WI38 (cell line): ENCODE data around the gene NKRF.

Experiments used
- H3K4me3 ChIP-seq: 2 replicates; pipeline ENCODE4 v1.5.1; 2011; ENCODE audit warnings: low read depth, mild to moderate bottlenecking, control low read depth, low read length
- TF ChIP-seq, protein P1 (sequence below): IDR thresholded peaks from 2 replicates; pipeline ENCODE4 v1.5.1; 2012; ENCODE audit warnings: low read depth, mild to moderate bottlenecking, control low read depth, low read length

NKRF gene

DNA sequence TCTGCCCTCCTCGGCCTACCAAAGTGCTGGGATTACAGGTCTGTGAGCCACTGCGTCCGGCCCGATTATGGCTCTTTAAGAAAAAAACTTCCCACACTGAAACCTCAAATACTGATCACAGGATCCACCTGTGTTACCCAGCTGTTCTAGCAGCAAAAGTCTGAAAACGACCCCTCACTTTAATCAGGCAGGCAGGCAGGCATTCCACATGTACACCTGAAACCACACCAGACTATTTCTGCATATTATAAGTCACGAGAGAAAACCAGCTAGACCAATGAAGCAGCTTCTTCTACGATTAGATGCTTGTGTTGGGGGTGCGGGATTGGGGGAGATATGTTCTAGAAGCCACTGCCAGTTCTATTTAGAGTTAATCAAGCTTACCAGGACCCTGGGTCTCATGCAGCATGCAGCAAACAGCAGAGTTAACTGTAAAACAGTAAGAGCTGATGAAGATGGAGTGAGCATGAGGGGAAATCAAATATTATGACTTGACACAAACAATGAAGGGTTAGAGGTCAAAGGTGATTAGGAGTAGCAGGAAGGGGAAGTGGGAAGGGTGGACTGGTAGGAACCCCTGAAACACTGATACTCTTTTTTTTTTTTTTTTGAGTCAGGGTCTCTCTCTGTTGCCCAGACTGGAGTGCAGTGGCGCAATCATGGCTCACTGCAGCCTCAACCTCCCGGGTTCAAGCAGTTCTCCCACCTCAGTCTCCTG lies 18.9 kb upstream of the NKRF start:
- TF ChIP-seq, protein P1, sequence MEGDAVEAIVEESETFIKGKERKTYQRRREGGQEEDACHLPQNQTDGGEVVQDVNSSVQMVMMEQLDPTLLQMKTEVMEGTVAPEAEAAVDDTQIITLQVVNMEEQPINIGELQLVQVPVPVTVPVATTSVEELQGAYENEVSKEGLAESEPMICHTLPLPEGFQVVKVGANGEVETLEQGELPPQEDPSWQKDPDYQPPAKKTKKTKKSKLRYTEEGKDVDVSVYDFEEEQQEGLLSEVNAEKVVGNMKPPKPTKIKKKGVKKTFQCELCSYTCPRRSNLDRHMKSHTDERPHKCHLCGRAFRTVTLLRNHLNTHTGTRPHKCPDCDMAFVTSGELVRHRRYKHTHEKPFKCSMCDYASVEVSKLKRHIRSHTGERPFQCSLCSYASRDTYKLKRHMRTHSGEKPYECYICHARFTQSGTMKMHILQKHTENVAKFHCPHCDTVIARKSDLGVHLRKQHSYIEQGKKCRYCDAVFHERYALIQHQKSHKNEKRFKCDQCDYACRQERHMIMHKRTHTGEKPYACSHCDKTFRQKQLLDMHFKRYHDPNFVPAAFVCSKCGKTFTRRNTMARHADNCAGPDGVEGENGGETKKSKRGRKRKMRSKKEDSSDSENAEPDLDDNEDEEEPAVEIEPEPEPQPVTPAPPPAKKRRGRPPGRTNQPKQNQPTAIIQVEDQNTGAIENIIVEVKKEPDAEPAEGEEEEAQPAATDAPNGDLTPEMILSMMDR, result no peak
- H3K4me3 ChIP-seq, result no peak overlapping the region

DNA sequence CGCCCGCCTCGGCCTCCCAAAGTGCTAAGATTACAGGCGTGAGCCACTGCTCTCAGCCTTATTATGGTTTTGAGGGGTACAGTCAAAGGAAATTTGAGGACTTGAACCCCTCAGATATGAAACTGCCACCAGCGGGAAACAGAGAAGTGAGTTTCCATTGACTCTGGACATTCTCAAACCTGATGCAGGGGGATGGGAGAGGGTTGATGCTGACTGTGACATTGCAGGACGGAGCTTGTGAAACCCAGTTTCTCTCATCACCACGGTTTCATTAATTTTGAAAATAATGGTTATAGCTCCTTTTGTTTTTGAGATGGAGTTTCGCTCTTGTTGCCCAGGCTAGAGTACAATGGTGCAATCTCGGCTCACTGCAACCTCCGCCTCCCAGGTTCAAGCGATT lies 18.2 kb upstream of the NKRF start:
- H3K4me3 ChIP-seq, result no peak overlapping the region
- TF ChIP-seq, protein P1, result no peak

DNA sequence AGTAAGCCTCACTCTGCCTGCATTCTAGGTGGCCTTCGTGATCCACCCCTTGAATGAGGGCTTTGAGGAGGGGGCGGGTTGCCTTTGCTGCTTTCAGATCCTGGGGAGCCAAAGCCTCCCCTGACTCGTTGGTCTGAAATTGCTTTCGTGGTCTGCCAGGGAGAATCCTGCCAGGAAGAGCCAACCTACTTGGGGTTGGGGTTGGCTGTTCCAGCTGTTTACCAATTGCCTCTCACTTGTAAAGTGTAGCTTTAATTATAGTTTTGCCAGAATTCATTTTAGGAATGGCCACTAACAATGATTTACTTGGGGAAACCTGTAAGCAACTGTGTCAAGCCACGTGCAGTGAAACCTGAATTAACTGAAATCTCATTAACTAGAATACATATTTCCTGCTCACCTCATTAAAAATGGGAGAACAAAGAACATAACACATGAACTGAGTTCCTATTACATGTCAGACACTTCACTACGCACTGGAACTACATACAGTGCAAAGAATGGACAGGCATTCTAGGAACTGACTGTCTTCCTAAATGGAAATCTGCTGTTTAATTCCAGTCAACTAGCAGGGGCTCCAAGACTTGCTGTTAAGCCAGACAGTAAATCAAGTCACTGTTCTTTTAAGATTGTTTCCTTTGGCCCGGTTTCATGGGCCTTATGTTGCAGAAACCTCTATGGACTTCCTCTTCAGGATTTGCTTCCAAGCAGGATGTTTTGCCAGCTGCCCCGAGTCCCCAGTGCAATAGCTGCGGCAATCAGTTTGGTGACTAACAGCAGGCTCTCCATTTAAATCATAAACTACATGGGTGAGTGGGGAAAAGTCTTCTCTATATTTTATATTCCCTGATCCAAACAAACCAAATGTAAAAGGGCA lies 16.4 kb upstream of the NKRF start:
- TF ChIP-seq, protein P1, result no peak
- no peak overlapping the region for H3K4me3 ChIP-seq

DNA sequence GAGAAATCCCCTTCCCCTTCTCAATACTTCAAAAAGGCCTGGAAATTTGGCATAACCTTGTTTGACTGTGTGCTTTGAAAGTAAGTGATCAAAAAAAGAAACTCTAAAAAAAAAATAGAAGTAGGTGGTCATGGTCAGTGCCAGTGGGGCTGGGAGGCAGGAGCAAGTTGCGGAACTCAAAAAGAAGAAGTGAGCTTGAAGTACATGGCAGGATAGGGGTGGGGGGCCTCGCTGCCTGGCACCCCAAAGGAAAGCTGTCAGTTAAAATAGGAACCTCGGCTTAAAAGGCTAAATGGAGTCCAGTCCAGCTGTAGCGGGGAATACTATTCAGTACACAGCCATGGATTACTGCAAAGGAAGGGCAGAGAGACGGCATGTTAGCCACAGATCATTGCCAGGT lies 12.2 kb upstream of the NKRF start:
- no peak overlapping the region for H3K4me3 ChIP-seq
- TF ChIP-seq, protein P1, result no peak

DNA sequence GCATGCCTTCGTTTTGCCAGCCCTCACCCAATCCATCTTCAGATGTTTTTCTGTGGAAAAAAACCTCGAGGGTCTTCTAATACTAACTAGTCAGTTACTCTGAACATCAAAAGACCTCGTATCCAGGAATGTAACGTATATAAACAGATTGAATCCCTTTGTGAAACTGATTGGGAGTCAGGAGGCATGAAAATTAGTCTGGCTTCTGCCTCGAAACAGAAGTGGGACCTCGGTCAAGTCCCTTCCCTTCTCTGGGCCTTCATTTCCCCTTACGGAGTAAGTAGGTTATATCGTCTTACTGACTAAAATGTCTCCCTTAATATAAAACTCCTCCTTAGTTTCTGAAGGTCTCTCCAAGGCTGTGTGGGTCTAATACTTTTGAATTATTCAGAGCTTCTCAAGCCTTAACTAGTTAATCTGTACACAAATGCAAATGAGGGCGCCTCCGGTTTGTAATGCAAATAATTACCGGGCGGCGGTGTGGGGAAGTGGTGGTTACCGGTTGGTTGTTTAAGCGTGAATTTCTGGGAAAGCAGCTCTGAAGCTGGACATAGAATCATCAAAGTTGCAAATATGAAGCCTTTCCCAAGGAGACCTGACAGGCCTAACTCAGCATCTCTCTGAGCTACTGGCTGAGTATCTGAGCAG lies 11.4 kb upstream of the NKRF start:
- H3K4me3 ChIP-seq, result no peak overlapping the region
- TF ChIP-seq, protein P1, result no peak

DNA sequence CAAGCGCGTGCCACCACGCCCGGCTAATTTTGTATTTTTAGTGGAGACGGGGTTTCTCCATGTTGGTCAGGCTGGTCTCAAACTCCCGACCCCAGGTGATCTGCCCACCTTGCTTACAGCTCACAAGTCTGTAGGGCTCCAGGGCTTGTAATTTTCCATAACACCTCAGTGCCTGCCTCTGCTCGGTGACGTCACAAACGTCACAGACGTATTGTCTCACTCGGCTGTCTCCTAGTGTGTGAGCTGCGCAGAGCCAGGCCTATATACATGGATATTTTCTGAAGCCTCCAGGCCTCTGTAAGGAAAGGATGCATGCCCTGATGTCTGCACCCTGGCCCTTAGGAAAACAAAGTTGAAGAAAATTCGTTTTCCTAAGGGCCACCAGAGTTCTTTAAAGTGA lies 8.6 kb upstream of the NKRF start:
- TF ChIP-seq, protein P1, result no peak
- no peak overlapping the region for H3K4me3 ChIP-seq
